A172 (cell line): Measurements from ENCODE around the gene PDZD4. TPM values are rescaled to one million over a fixed set of nuclear protein-coding genes. Genes with fewer than 3 reads are reported as not detected.
"Not testable (repeated sequence)": the region's sequence is repeated elsewhere in the genome, so short reads cannot be mapped to it uniquely, and the experiment has no call there.

Source experiments
- DNase-seq: peaks from one replicate; pipeline ENCODE4 v3.0.0-alpha.2; 2015; ENCODE audit warnings: low spot score
- total RNA-seq: library from RNA; depleted of rRNA; stranded (reverse); fragments of >200 nt; shearing (Covaris generic); gene quantifications from 2 replicates; pipeline ENCODE4 v1.2.3, GENCODE V29; 2014

PDZD4 gene
- total RNA-seq, 1 experiment from 2014 or later, result 8.2 TPM

DNA sequence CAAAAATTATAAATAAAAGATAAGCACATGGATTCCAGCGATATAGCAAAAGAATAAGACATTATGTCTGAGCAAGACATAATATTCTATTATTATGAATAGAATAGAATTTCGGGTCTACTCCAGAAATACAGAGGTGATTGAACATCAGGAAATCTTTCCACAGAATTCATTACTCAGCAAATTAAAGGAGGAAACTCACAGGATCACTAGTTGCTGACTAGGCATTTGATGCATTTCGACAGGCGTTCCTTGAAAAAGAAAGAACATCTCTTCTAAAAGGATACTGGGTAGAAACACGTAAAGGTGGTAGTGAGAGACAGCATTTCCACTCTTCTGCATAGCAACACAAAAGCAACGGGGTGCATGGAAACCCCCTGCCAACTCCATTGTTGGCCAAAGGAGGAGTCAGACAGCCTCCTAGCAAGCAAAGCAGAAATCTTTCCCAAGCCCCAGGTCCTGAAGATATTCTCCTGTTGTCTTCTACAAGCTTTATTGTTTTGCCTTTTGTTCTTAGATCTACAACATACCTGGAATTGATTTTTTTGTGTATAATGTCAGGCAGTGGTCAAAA, 14.3 kb upstream of the PDZD4 start:
- DNase-seq, result no peak

DNA sequence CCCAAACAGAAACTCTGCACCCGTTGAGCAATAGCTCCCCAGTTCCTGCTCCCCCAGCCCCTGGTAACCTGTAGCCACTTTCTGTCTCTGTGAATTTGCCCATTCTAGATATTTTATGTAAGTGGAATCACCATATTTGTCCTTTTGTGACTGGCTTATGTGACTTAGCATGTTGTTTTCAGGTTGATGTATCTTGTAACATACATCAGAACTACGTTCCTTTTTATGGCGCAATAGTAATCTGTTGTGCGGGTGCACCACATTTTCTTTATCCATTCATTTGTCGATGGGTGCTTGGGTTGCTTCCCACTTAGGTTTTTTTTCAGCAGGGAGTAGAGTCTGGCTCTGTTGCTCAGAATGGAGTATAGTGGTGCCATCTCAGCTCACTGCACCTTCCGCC, 6.6 kb upstream of the PDZD4 start:
- no peak for DNase-seq

DNA sequence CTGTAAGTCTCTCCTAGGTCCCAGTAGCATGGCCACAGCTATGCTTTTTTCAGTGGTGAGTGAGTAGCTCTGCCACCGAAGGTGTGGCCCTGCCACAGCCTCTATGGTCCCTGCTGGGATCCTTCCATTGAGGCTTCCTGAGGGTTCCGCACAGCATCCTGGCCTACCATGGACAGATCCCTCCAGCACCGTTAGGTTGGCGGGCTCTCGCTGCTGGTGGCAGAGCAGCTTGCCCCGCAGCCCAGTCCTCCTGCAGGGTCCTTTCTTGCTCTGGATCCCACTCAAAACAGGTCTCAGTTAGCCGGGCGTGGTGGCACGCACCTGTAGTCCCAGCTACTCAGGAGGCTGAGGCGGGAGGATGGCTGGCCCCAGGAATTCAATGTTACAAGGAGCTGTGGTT, 2.4 kb upstream of the PDZD4 start:
- DNase-seq, result no peak

DNA sequence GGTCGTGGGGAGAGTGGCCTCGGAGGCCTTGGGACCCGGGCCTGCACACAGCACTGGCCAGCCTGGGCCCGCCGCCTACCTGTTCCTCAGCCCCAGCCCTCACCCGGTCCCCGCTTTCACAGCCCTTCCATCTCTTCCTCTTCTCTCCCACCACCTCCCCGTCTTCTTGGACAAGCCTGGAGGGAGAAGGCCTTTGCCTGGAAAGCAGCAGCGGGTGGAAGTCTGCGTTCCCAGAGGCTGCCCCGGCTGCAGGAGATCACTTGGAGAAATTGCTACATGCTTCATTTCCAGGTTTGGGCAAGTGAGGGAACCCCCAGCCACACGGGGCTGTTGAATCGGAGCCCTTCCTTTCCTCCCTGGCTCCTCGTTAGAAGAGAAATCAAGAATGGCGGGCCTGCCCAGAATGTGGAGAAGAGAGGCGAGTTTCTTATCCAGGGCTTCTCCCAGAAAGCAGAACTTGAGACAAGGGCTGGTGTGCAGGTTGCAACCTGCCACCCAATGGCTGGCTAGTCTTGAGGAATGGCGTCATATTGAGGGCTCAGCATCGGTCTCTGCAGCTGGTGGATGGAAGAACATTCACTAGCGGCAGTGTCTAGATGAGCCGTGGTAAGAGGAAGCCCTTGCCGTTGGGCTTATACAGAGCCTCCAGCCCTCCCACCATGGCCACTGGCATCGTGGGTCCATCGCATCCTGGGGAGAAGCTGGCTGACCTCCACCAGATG, 1.2 kb upstream of the PDZD4 start:
- DNase-seq, result no peak

DNA sequence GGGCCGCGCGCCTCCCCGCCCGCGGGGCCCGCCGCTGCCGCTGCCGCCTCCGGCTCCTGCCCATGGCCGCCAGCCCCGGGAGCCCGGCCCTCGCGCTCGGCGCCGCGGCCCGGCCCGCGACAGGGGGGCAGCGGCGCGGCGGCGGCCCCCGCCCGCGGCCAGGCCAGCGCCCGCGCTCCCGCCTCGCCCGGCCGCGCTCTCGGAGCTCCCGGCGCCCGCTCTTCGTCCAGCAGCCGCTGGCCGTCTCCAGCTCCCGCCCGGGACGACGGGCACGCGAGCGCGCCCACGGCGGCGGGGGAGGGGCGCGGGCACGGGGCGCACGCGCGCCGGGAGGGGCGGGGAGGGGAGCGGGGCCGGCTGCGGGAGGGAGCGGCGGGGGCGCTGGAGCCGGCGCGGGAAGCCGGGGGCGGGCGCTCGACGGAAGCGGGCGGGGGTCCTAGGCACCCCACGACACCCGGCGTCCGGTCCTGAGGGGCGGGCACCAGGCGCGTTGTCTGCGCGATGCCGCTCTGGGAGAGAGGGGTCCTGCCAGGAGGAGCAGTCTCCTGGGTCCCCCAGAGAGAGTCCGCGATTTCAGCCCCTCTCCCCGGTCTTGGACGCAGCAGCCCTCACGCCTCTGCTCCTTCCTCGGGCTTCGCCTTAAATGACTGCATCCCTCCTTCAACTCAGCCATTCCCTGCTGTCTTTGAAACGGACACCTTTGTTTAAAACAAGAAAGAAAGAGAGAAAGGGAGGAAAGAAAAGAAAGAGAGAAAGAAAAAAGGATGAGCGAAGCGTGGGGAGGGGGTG, 490 bp upstream of the PDZD4 start:
- DNase-seq, result no peak

DNA sequence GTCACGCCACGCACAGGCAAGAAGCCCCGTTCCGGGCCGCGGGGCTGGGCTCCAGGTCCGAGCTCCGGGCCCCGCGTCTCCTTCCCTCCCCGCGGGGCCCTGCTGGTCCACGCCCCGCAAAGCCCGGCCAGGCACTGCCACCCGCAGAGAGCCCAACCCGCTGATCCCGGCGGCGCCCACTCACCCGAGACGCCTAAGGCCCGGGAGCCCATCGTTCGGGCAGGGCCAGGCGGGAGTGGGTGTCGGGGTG, 870 bp downstream of the PDZD4 start:
- DNase-seq, result no peak

DNA sequence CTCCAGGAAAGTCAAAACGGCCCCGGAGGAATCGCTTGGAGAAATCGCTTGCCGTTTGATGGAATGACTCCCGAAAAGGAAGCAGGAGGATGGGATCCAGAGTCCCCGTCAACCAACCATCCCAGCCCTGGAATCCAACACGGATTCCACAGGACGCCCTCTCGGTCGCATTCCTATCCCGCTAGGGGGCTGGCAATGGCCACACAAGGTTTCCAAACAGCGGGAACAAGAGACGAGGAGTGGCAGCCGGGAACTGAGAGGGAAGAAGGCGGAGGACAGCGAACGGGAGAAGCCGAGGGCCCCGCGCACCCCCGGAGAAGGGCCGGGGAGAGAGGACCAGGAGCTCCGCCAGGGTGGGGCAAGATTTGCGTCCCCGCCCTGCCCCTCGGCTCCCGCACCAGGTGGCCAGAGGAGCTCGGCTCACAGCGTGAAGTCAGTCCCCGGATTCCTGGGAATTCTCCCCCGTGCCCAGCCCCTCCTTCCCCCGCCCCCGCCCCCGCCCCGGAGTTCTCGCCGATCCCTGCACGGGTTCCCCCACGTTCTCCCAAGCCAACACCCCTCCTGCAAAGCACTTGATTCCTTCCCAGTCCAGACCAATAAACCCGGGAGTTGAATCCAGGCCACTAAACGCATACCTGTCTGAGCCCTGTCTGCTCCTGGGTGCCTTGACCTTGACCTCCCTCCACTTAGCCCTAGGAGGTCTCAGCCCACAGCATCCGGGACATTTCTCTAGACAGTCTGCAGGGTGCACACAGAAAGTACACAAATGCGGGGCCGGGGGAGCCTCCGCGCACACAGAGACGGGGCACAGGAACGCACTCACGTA, 1.4 kb downstream of the PDZD4 start:
- no peak for DNase-seq

DNA sequence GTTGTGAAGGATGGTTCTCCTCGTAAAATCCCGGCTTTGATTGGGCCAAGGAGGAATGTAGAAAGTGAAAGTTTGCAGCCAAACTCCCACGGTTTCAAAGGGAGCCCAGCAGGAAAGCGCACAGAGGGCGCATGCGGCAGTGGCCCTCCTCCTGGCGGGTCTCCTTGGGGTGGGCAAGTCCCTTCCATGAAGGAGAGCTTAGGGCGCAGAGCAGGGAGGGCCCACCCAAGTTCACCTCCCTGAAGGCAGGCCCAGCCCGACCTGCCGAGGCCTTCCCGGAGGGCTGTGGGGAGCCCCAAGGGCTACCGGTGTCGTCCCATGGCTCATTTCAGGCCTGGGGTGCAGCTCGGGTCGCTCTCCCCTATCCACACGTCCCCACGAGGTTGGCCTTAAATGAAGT, 2.0 kb downstream of the PDZD4 start:
- DNase-seq, result no peak

DNA sequence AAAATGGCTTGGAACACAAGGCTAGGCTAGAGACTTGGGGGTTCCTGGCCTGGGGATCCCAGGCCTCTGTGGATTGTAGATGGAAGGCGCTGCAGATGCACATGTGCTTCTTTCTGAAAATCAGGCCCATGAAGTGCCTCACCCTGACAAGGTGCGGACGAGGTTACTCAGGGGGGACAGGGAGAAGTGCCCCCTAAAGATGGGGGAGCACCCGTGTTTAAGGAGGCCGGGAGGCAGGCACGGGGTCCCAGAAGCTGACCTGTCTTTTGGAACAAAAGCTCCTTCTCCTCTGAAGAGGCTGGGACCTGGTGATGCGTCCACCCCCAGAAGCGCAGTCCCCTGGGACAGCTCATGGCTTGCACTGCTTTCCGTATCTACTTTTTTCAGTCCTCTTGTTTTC, 2.4 kb downstream of the PDZD4 start:
- no peak for DNase-seq

DNA sequence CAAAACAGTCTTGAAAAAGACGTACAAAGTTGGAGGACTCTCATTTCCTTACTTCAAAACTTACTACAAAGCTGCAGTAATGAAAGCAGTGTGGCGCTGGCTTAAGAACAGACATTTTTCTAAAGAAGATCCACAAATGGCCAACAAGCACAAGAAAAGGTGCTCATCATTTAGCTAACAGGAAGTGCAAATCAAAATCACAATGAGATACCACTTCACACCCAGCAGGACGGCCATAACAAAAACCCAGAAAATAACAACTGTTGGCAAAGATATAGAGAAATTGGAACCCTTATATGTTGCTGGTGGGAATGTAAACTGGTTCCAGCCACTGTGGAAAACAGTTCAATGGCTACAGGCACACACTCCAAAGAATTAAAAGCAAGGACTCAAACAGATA, 3.3 kb downstream of the PDZD4 start:
- DNase-seq, result no peak

DNA sequence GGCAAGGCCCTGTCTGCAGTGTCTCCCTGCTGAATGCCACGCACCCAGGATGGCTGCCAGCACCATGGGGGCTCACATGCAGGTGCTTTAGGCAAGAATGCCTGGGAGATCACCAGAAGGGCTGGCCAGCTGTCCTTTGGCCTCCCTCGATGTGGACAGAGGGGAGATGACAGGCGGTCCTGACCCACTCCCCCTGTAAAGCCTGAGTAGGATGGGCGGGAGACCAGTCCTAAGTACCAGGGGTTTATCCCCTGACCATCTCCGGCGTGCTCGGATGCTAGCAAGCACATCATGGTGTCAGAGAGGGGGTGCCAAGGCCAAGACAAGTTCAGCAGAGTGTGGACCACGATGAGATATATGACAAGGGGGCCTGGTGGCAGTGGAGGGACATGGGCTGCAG, 5.3 kb downstream of the PDZD4 start:
- DNase-seq, result no peak

DNA sequence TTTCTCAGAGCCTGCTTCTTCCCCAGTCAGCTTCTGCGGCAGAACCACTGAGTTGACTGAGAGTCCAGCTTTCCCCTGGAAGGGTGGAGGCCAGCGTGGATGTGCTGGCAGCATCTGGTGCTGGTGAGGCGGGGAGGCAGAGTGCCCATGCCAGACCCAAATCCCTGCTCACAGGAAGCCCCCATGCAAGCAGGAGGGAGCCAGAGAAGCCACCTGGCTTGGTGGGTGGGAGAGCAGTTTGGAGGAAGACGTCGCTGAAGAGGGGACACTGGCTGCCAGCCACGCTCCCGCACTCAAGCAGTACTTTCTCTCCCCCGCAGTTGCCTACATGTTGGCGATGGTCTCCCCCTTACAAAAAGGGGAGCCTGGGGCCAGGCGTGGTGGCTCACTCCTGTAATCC, 6.0 kb downstream of the PDZD4 start:
- no peak for DNase-seq

DNA sequence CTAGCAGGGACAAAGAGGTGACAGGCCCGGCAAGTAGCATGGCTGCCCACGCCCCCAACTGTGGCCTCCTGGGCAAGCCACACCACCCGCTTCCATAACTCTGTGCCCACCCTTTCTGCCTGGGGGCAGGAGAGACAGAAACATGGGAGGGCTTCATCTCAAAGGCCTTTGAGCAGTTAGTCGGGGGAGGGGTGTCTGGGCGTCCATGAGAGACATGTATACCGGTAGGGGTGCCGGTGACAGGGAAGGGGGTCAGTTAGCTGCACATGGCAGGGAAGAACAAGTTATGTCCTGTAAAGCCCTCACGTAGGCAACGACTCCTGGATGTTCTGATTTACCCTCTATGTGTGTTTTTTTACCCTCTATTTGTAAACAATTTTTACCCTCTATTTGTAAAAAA, 9.3 kb downstream of the PDZD4 start:
- no peak for DNase-seq

DNA sequence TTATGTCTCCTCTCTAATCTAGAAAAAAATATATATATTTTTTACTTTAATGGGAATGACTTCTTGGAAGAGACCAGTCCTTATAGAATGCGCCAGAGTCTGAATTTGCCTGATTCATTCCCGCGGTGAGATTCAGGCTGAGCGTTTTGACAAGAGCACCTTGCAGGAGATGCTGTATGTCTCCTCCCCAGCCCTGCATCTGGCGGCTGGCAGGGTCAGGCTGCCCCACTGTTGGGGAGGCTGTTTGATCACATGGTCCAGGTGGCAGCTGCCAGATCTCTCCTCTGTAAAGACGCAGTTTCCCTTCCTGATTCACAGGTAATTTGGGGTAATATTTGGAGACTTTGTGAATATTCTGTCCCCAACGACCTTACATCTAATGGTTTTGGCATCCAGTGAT, 9.7 kb downstream of the PDZD4 start:
- no peak for DNase-seq

DNA sequence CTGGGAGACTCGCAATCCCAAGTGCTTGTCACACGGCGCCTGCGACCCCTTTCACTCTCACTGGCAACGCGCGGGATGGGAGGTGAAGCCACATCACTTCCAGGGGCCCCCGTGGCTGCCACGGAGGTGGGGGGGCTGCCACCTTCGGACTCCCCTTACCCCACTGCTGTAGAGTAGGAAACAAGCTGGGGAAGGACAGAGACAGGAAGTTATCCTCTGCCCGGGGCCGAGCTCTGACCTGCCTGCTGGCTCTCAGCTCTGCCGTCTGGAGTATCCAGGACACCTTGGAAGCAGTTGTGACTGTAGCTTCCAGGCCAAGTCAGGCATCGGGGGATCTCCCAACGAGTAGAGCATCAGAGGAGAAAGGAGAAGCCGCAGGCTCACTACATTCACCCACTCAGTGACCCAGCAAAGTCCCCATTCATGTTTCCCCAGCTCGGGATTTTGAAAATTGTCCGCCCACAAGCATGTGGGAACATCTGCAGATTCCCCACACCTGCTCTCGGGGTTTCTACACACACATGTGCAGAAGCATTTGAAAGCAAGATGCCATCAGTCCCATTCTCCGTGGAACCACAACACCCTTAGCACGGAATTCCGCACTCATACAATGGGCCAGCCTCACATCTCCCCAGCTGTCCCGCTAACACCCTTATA, 10.8 kb downstream of the PDZD4 start:
- no peak for DNase-seq

DNA sequence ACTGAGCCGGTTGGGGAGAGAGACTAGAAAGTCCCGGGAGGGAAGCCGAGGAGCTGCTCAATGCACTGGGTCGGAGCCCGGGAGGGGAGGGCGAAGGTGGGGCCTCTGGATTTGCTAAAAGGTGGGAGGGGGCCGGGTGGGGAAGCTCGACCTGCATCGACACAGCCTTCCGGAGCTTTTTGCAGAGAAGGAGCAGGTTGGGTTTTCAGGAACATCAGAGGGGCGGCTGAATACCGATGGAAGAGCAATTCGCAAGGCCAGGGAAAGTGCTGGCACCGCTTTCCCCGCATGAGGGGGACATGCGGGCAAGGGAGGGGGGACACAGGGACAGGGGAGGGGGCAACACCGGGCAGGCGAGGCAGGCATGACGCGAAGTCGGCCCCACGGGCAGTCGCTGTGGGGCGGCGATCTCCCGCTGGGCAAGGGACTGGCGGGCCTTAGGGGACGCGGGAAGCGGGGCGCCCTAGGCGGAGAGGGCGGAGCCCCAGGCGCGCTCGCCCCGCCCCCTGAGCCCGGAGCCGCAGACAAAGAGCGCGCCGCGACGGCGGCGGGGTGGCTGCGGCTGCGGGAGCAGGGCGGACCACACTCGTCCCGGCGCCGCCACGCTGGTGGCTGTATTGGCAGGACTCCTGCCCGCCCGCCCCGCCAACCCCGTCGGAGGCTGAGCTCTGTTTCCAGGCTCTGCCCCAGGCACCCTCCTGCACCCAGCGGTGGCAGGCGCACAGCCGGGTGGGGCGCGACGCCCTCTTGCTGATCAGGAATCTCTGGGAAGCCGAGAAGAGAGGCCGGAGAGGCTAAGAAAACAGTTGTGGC, 11.6 kb downstream of the PDZD4 start:
- peak; percentile 36 for DNase-seq

DNA sequence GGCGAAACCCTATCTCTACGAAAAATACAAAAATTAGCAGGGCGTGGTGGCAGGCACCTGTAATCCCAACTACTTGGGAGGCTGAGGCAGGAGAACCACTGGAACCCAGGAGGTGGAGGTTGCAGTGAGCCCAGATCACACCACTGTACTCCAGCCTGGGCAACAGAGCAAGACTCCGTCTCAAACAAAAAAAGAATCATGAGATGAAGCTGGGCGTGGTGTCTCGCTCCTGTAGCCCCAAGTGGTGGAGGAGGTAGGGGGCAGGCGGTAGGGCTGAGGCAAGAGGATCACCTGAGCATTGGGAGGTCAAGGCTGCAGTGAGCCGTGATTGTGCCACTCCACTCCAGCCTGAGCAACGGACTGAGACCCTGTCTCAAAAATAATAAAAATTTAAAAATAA, 12.3 kb downstream of the PDZD4 start:
- not testable (repeated sequence) for DNase-seq

DNA sequence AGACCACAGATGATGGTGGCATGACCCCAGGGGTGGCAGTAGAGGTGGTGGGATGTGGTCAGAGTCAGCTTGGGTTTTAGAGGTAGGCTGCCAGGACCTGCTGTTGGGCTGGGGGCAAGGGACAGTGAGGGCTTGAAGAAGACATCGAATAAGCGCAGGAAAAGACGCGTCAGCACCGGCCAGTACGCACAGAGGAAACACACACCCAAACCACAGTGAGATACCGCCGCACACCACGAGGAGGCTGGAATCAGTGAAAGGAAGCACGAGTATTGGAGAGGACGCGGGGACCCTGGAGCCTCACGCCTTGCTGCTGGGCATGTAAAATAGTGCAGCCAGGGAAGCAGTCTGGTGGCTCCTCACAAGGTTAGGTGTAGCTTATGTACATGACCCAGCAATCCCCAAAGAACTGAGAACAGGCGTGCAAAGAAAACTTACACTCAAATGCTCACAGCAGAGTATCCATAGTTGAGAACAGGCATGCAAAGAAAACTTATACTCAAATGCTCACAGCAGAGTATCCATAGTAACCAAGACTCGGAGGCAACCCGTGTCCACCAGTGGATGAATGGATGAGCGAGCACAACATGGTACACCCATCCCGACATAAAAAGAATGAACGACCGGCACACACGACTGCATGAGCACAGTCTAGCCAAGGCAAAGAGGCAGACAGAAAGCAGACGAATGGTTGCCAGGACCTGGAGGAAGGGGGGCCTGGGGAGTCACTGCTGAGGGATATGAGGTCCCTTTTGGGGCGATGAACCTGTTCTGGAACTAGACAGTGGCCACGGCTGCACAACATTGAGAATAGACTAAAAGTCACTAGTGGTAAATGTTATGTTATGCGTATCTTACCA, 13.3 kb downstream of the PDZD4 start:
- no peak for DNase-seq

DNA sequence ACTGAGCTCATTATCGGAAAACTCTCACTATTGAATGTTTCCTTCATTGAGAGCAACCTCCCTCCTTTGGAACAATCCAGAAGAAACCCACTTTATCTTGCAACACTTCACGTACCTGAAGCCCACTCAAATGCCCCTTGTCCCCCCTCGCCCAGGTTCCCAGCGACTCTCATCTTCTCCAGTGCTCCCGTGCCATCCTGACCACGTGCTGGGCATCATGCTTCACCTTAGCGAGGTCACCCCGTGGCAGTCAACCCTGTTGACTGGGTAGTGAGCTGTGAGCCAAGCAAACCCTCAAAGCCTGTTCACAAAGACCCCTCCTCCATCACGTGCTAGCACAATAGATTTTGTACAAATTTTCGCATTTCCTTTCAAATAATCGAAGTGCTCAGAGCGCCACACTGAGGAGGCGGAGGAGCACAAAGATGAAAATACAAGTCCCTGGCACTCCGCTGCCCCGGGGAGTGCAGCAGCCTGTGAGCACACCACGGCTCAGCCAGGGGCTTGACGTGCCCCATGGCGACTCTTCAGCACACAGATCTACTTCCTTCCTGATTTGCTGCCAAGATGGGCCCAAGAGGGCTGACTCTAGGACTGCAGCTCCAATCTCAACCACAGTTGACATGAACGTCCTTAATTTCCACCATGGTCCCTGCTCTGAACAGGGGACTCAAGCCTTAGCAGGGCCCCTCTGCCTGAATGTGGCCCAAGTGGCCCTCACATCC, 15.6 kb downstream of the PDZD4 start:
- no peak for DNase-seq

DNA sequence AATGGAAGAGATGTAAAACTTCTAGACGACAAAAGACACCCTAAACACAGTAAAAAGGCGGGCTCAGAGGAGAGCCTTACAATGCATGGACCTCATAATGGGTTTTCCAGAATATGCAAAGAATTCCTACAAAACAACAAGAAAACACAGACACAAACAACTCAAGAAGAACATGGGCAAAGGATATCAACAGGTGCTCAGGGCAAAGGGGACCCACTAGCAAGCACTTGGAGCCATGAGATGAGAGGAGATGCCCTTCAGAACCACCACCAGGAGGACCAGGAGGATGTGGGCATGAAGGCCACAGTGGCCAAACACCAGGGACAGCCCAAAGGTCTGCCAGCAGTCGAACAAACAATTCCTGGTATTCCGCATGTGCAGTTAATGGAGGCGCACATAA, 17.2 kb downstream of the PDZD4 start:
- no peak for DNase-seq
